CD8-positive, alpha-beta memory T cell (primary cell): ENCODE measurements around the gene TRIP13. TPM values are rescaled to one million over a fixed set of nuclear protein-coding genes. Genes with fewer than 3 reads are reported as not detected.
A peak's percentile ranks its signal among the peaks of the same experiment; 100 is the strongest.

Source experiments
- CTCF ChIA-PET: fragments of 350-600 bp; sonication (Branson Sonifier 250); formaldehyde crosslinking; loops from one replicate; lab custom pipeline; 2021; ENCODE audit warnings: antibody characterized with exemption; lab: Charles Lee
- POLR2A ChIA-PET: fragments of 350-600 bp; sonication (Branson Sonifier 250); formaldehyde crosslinking; loops from one replicate; lab custom pipeline; 2021; ENCODE audit warnings: antibody characterized with exemption; lab: Charles Lee
- DNase-seq, 5 donors: peaks; one replicate each; pipeline versions ENCODE4 v3.0.0 to v3.0.0-alpha.2; 2020 to 2022; ENCODE audit warnings: mixed read lengths in 1 of 5
- H3K27ac ChIP-seq: one replicate; pipeline ENCODE4 v1.7.0; 2013; ENCODE audit warnings: low read depth, mild to moderate bottlenecking, low read length, moderate library complexity
- H3K27me3 ChIP-seq: 2 replicates; pipeline ENCODE4 v1.7.0; 2013; ENCODE audit warnings: low read length, mild to moderate bottlenecking; ENCODE audit not compliant: insufficient read depth, poor library complexity, severe bottlenecking
- H3K36me3 ChIP-seq: 2 replicates; pipeline ENCODE4 v1.7.0; 2013; ENCODE audit warnings: mild to moderate bottlenecking, low read length, moderate library complexity; ENCODE audit not compliant: insufficient read depth
- H3K4me1 ChIP-seq: 2 replicates; pipeline ENCODE4 v1.7.0; 2013; ENCODE audit warnings: mild to moderate bottlenecking, low read length, moderate library complexity; ENCODE audit not compliant: insufficient read depth
- H3K4me3 ChIP-seq: 2 replicates; pipeline ENCODE4 v1.7.0; 2013; ENCODE audit warnings: mild to moderate bottlenecking, low read length
- H3K9me3 ChIP-seq: 2 replicates; pipeline ENCODE4 v1.7.0; 2013; ENCODE audit warnings: mild to moderate bottlenecking, low read length
- H3K27ac Mint-ChIP-seq, 8 donors: one replicate each; pipeline ENCODE4 v1.8.0; 2020 to 2021; ENCODE audit warnings: mixed read lengths in 8 of 8, mild to moderate bottlenecking in 6 of 8, inconsistent platforms in 3 of 8, moderate library complexity in 3 of 8
- H3K27me3 Mint-ChIP-seq, 2 donors: one replicate each; pipeline ENCODE4 v1.8.0; 2020 to 2021; ENCODE audit warnings: mixed read lengths in 2 of 2, mild to moderate bottlenecking in 1 of 2, moderate library complexity in 1 of 2
- H3K36me3 Mint-ChIP-seq, 3 donors: one replicate each; pipeline ENCODE4 v1.8.0; 2020 to 2021; ENCODE audit warnings: mixed read lengths in 3 of 3, inconsistent platforms in 1 of 3, mild to moderate bottlenecking in 1 of 3
- H3K4me1 Mint-ChIP-seq, 3 donors: one replicate each; pipeline ENCODE4 v1.8.0; 2020 to 2021; ENCODE audit warnings: mixed read lengths in 3 of 3, inconsistent platforms in 1 of 3, mild to moderate bottlenecking in 1 of 3
- H3K4me3 Mint-ChIP-seq, 7 donors: one replicate each; pipeline ENCODE4 v1.8.0; 2020 to 2021; ENCODE audit warnings: mixed read lengths in 7 of 7, mild to moderate bottlenecking in 6 of 7, moderate library complexity in 4 of 7, inconsistent platforms in 2 of 7
- H3K9me3 Mint-ChIP-seq, 5 donors: one replicate each; pipeline ENCODE4 v1.8.0; 2020 to 2022; ENCODE audit warnings: mixed read lengths in 5 of 5, mild to moderate bottlenecking in 3 of 5, moderate library complexity in 2 of 5, inconsistent platforms in 1 of 5
- polyA plus RNA-seq: library from polyadenylated mRNA; unstranded; fragments of 300-500 nt; fragmentation: Illumina TruSeq; gene quantifications from one replicate; pipeline ENCODE4 v1.2.3, GENCODE V29; 2021
- total RNA-seq, 2 experiments: library from RNA; stranded (reverse); gene quantifications; one replicate each; pipeline ENCODE4 v1.2.3, GENCODE V29; 2021

The TRIP13 gene
- total and polyA plus RNA-seq, 3 experiments from 2014 or later: 0.12 to 40.7 (median 37.5) TPM

- POLR2A ChIA-PET: no interaction called here
- H3K4me3 ChIP-seq: no peak overlapping the region
- Mint-ChIP-seq H3K9me3 (no peaks in the 10 kb centered on the region), H3K36me3 (peaks cover 0 to 82% (median 17%) of the 10 kb centered on the region in 3 donors), H3K27me3 (no peaks in the 10 kb centered on the region), H3K27ac (peak overlapping the region in 7 of 8 donors; percentile 17 to 98 (median 57)), H3K4me3 (peak overlapping the region in 3 of 7 donors; percentile 29 to 89 (median 42)), H3K4me1 (peaks cover 23 to 43% (median 41%) of the 10 kb centered on the region in 3 donors)
- CTCF ChIA-PET: no interaction called here
- no peak for DNase-seq
- no peaks in the 10 kb centered on the region for H3K27me3 ChIP-seq
- H3K27ac ChIP-seq: no peak overlapping the region
- H3K4me1 ChIP-seq: peaks cover 24% of the 10 kb centered on the region
- peaks cover 41% of the 10 kb centered on the region for H3K36me3 ChIP-seq
- no peaks in the 10 kb centered on the region for H3K9me3 ChIP-seq
These were observed 4.0 kb upstream of the TRIP13 start for GRCh38 chr5:888638-889035.

DNA sequence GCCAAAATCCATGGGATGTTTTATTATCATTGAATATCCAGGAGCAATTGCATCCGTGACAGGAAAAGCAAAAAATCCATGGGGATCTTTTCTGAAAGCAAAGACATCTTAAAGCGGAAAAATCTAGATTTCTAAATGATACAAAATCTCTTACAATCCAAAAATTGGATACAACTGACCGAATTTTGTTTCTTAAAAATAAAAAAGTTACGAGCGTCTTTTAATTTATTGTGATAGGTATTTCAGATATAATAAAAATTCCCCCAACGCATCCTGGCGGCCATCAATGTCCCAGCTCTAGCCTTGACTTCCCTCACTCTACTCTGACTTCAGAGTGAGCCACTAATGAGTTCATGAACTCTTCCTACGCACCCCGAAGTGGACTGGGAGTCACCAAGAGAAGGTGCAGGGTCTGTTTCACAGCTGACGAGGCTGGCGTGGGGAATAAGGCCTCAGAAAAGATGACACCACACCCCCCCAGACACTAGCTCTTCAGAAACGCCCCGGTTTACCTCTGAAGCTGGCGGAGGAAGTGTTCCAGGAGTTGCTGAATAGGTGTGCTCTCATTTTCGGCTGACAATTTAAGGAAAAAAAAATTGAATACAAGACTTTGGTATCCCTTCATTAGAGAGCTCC, 3.5 kb upstream of the TRIP13 start:
- Mint-ChIP-seq H3K4me1 (peaks cover 23 to 43% (median 41%) of the 10 kb centered on the region in 3 donors), H3K4me3 (peak overlapping the region in 3 of 7 donors; percentile 13 to 89 (median 23)), H3K9me3 (no peaks in the 10 kb centered on the region), H3K36me3 (peaks cover 0 to 77% (median 14%) of the 10 kb centered on the region in 3 donors), H3K27ac (peak overlapping the region in 5 of 8 donors; percentile 42 to 98 (median 66)), H3K27me3 (no peaks in the 10 kb centered on the region)
- no peaks in the 10 kb centered on the region for H3K9me3 ChIP-seq
- peaks cover 24% of the 10 kb centered on the region for H3K4me1 ChIP-seq
- no peaks in the 10 kb centered on the region for H3K27me3 ChIP-seq
- H3K36me3 ChIP-seq: peaks cover 36% of the 10 kb centered on the region
- no peak overlapping the region for H3K27ac ChIP-seq
- H3K4me3 ChIP-seq: no peak overlapping the region
- POLR2A ChIA-PET: no interaction called here
- DNase-seq: no peak
- CTCF ChIA-PET: no interaction called here

DNA sequence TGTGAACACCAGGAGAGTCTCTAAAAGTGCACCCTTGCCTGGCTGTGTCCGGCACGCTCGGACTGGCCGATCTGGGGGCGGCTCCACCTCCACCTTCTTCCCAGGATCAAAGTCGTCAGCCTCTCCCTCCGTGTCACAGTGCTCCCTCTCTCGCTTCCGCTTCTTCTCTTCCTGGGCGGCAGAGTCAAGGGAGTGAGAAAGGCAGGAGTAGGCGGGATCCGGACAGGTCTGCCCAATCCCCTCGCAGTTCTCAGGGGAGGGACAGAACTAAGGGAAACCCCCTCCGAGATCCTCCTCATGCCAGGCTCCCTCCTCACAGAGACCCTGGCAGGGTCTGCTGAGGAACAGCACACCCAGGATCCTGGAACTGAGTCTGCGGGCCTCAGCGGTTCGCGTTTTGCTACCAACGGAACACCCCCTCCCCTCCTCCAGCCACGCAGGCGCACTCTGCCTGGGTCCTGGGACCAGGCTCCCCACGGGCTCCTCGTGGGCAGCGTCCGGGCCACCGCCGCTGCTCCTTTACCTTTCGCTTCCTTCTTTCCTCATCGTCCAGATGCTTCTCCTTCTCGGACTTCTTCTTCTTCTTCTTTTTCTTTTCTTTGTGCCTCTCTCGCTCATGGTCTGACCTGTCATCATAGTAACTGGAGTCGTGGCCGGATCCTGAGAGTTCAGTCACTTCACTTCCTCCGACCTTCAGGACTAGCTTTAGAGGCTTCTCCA, 1.4 kb upstream of the TRIP13 start:
- ChIA-PET CTCF (interaction anchor here (2.6 kb wide), 1 partner anchor 221 kb away, joined by 9 read pairs; no protein-coding TSS in a partner anchor), POLR2A (no interaction called here)
- no peaks in the 10 kb centered on the region for H3K27me3 ChIP-seq
- H3K36me3 Mint-ChIP-seq: peaks cover 0 to 56% (median 14%) of the 10 kb centered on the region in 3 donors
- H3K9me3 ChIP-seq: no peaks in the 10 kb centered on the region
- H3K27ac ChIP-seq: peak overlapping the region; percentile 90
- peak overlapping the region; percentile 29 to 96 (median 86) for H3K27ac Mint-ChIP-seq
- H3K4me1 Mint-ChIP-seq: peaks cover 23 to 43% (median 41%) of the 10 kb centered on the region in 3 donors
- peaks cover 24% of the 10 kb centered on the region for H3K4me1 ChIP-seq
- DNase-seq: no peak
- peaks cover 27% of the 10 kb centered on the region for H3K36me3 ChIP-seq
- H3K4me3 Mint-ChIP-seq: peak overlapping the region; percentile 84 to 94 (median 87)
- no peaks in the 10 kb centered on the region for H3K9me3 Mint-ChIP-seq
- H3K27me3 Mint-ChIP-seq: no peaks in the 10 kb centered on the region
- peak overlapping the region; percentile 87 for H3K4me3 ChIP-seq

- H3K4me1 Mint-ChIP-seq: peaks cover 23 to 40% (median 39%) of the 10 kb centered on the region in 3 donors
- H3K27me3 Mint-ChIP-seq: peaks cover 0 to 2% of the 10 kb centered on the region in 2 donors
- no peaks in the 10 kb centered on the region for H3K9me3 ChIP-seq
- H3K9me3 Mint-ChIP-seq: no peaks in the 10 kb centered on the region
- H3K4me1 ChIP-seq: peaks cover 24% of the 10 kb centered on the region
- peaks cover 21% of the 10 kb centered on the region for H3K36me3 ChIP-seq
- peak overlapping the region; percentile 87 for H3K4me3 ChIP-seq
- no peak for DNase-seq
- peak overlapping the region; percentile 84 to 94 (median 87) for H3K4me3 Mint-ChIP-seq
- H3K27ac ChIP-seq: peak overlapping the region; percentile 90
- CTCF ChIA-PET: interaction anchor here (2.6 kb wide), 1 partner anchor 222 kb away, joined by 9 read pairs; no protein-coding TSS in a partner anchor
- H3K36me3 Mint-ChIP-seq: peaks cover 0 to 49% (median 14%) of the 10 kb centered on the region in 3 donors
- peak overlapping the region; percentile 74 to 96 (median 86) for H3K27ac Mint-ChIP-seq
- no peaks in the 10 kb centered on the region for H3K27me3 ChIP-seq
- POLR2A ChIA-PET: no interaction called here
These were observed 769 bp upstream of the TRIP13 start for GRCh38 chr5:891837-892393.

- POLR2A ChIA-PET: interaction anchor here (0.6 kb wide), 1 partner anchor 235 kb away, joined by 4 read pairs; no protein-coding TSS in a partner anchor
- H3K27ac ChIP-seq: peak overlapping the region; percentile 58
- H3K9me3 Mint-ChIP-seq: no peaks in the 10 kb centered on the region
- no peaks in the 10 kb centered on the region for H3K9me3 ChIP-seq
- peaks cover 0 to 37% (median 9%) of the 10 kb centered on the region in 3 donors for H3K36me3 Mint-ChIP-seq
- CTCF ChIA-PET: interaction anchor here (0.7 to 2.6 kb wide), 3 partner anchors 8 to 223 kb away, joined by 3 to 9 read pairs (median 8); no protein-coding TSS in a partner anchor
- H3K4me1 ChIP-seq: peaks cover 24% of the 10 kb centered on the region
- H3K4me1 Mint-ChIP-seq: peaks cover 18 to 36% (median 30%) of the 10 kb centered on the region in 3 donors
- peak overlapping the region; percentile 63 to 74 (median 68) for H3K4me3 Mint-ChIP-seq
- H3K27me3 Mint-ChIP-seq: peaks cover 0 to 2% of the 10 kb centered on the region in 2 donors
- peak overlapping the region in 2 of 8 donors; percentile 6 to 58 for H3K27ac Mint-ChIP-seq
- peaks cover 17% of the 10 kb centered on the region for H3K36me3 ChIP-seq
- H3K4me3 ChIP-seq: no peak overlapping the region
- no peak for DNase-seq
- H3K27me3 ChIP-seq: no peaks in the 10 kb centered on the region
These were observed 438 bp downstream of the TRIP13 start for GRCh38 chr5:893137-893506.

DNA sequence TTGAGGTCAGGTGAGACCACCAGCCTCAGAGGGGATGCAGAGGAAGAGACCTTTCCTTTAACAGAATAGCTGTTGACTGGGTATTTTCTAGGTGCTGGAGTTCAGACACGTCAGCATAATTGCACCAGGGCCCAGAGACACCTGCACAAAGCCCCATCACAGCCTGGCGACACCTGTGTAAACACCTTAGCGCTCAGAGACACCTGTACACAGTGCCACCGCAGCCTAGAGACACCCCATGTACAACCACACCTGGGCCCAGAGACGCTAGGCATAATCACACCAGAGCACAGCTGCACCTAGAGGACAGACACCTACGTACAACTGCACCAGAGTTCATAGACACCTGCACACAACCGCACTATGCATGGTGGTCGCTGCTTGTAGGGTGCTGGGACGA, 1.0 kb downstream of the TRIP13 start:
- ChIA-PET CTCF (interaction anchor here (0.7 to 2.6 kb wide), 3 partner anchors 8 to 224 kb away, joined by 3 to 9 read pairs (median 8); no protein-coding TSS in a partner anchor), POLR2A (no interaction called here)
- peaks cover 0 to 31% (median 4%) of the 10 kb centered on the region in 3 donors for H3K36me3 Mint-ChIP-seq
- Histone ChIP-seq H3K27me3 (no peaks in the 10 kb centered on the region), H3K4me3 (no peak overlapping the region), H3K27ac (peak overlapping the region; percentile 58), H3K36me3 (peaks cover 16% of the 10 kb centered on the region), H3K4me1 (peaks cover 24% of the 10 kb centered on the region), H3K9me3 (no peaks in the 10 kb centered on the region)
- H3K4me1 Mint-ChIP-seq: peaks cover 13 to 31% (median 24%) of the 10 kb centered on the region in 3 donors
- no peak for DNase-seq
- H3K4me3 Mint-ChIP-seq: peak overlapping the region in 6 of 7 donors; percentile 63 to 83 (median 70)
- peak overlapping the region in 2 of 8 donors; percentile 58 for H3K27ac Mint-ChIP-seq
- H3K9me3 Mint-ChIP-seq: no peaks in the 10 kb centered on the region
- H3K27me3 Mint-ChIP-seq: peaks cover 0 to 2% of the 10 kb centered on the region in 2 donors

DNA sequence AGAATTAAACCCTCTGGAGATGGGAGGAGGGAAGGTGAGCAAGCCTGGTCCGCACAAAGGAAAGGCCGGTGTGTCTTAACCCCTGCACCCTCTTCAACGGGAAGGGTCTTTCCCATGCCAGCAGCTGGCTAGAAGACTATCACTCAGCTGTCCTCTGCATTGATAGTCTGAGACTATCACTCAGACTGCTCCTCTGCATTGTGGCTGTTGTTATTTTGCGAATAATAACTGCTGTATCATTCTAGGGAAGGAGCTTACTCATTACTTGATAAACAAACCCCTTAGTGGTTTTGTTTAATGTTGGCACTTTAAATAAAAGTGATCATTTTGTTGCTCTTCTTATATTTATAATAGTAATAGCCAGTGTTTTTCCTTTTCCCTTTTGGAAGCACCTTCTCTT, 8.1 kb downstream of the TRIP13 start:
- H3K4me3 ChIP-seq: no peak overlapping the region
- no peak overlapping the region for H3K27ac ChIP-seq
- H3K9me3 ChIP-seq: no peaks in the 10 kb centered on the region
- DNase-seq: no peak
- H3K27me3 ChIP-seq: no peaks in the 10 kb centered on the region
- H3K4me1 ChIP-seq: no peaks in the 10 kb centered on the region
- Mint-ChIP-seq H3K9me3 (no peaks in the 10 kb centered on the region), H3K27me3 (peaks cover 0 to 2% of the 10 kb centered on the region in 2 donors), H3K4me1 (no peaks in the 10 kb centered on the region), H3K4me3 (no peak overlapping the region), H3K27ac (no peak overlapping the region), H3K36me3 (no peaks in the 10 kb centered on the region)
- POLR2A ChIA-PET: no interaction called here
- H3K36me3 ChIP-seq: no peaks in the 10 kb centered on the region
- CTCF ChIA-PET: interaction anchor here (1.0 to 8.3 kb wide), 3 partner anchors 7 to 229 kb away, joined by 3 to 62 read pairs (median 3); no protein-coding TSS in a partner anchor
